Epithelial cell of proximal tubule (primary cell): ENCODE results near the gene FAM32A. TPM values are rescaled to one million over a fixed set of nuclear protein-coding genes. Genes with fewer than 3 reads are reported as not detected.

Experiments used
- DNase-seq: peaks from one replicate; pipeline ENCODE4 v3.0.0-alpha.2; 2011; ENCODE audit warnings: low read depth
- H3K4me3 ChIP-seq: 2 replicates; pipeline ENCODE4 v1.5.1; 2011; ENCODE audit warnings: low read depth, mild to moderate bottlenecking, low read length
- total RNA-seq: library from RNA; depleted of rRNA; stranded (reverse); fragments of >200 nt; gene quantifications from 2 replicates; pipeline ENCODE4 v1.2.3, GENCODE V29; 2015
- TF ChIP-seq, protein P1 (sequence below): conservative IDR thresholded peaks from 2 replicates; pipeline ENCODE4 v1.5.1; 2012; ENCODE audit warnings: low read depth, mild to moderate bottlenecking, low read length

Gene FAM32A
- total RNA-seq, 1 donor from 2014 or later = 119 TPM

DNA sequence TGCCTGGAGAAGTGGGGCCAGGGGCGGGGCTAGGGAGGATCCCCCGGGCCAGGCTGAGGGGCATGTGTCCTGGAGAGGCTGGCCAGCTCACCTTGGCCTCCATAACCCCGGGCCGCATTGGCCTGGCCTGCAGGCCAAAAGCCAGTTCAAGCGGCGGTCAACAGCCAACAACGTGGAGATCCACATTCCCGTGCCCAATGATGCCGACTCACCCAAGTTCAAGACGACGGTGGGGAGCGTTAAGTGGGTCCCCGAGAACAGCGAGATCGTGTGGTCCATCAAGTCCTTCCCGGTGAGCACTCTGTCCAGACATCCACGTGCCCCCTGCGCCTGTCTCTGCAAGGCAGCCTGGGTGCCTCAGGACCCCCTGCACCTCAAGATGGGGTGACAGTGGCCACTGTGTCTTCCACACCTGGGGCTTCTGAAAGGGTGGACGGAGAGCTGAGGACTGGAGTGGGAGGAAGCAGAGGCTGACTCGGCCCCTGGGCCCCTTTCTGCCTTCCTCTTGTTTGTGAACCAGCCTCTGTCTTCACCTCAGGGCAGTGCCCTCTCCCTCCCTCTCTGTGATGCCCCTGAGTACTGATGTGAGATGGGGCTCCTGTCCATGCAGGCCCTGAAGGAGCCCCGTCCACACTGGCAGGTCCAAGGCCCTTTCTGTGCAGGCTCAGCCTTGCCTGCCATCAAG, 43.6 kb downstream of the FAM32A start:
- TF ChIP-seq, protein P1, sequence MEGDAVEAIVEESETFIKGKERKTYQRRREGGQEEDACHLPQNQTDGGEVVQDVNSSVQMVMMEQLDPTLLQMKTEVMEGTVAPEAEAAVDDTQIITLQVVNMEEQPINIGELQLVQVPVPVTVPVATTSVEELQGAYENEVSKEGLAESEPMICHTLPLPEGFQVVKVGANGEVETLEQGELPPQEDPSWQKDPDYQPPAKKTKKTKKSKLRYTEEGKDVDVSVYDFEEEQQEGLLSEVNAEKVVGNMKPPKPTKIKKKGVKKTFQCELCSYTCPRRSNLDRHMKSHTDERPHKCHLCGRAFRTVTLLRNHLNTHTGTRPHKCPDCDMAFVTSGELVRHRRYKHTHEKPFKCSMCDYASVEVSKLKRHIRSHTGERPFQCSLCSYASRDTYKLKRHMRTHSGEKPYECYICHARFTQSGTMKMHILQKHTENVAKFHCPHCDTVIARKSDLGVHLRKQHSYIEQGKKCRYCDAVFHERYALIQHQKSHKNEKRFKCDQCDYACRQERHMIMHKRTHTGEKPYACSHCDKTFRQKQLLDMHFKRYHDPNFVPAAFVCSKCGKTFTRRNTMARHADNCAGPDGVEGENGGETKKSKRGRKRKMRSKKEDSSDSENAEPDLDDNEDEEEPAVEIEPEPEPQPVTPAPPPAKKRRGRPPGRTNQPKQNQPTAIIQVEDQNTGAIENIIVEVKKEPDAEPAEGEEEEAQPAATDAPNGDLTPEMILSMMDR = no peak
- no peak overlapping the region for H3K4me3 ChIP-seq
- DNase-seq = no peak

DNA sequence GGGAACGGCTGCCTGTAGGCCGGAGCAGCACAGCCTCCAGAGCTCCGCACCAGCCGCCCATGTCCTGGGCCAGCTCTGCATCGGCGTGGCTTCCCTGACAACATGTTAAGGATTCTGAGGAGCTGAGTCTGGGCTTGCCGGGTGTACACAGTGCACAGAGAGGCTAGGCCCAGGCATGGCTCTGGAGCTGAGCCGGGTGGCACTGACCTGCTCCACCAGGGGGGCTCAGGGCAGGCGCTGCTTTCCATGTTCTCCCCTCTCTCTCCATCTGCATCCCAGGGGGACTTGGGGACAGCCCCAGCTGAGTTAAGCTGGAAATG, 44.1 kb downstream of the FAM32A start:
- no peak overlapping the region for H3K4me3 ChIP-seq
- TF ChIP-seq, protein P1 = no peak
- DNase-seq = no peak

DNA sequence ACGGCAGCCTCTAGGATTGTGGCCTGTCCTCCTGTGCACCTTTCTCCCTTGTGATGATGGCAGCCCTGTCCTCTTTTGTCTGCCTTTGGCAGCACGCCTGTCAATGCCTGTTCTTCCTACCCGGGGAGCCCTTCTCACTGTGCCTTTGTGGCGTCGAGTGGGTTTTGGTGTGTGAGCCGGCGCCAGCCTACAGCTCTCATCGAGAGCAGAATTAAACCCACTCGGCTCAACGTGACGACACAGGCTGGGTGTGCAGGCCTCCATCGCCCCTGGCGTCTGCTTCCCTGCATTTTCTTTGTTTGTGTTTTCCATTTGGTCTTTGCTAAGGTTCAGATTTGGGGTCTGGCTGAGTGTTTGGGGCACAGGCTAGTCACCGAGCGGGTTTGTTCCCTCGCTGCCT, 46.9 kb downstream of the FAM32A start:
- TF ChIP-seq, protein P1 = no peak
- no peak for DNase-seq
- H3K4me3 ChIP-seq = no peak overlapping the region

DNA sequence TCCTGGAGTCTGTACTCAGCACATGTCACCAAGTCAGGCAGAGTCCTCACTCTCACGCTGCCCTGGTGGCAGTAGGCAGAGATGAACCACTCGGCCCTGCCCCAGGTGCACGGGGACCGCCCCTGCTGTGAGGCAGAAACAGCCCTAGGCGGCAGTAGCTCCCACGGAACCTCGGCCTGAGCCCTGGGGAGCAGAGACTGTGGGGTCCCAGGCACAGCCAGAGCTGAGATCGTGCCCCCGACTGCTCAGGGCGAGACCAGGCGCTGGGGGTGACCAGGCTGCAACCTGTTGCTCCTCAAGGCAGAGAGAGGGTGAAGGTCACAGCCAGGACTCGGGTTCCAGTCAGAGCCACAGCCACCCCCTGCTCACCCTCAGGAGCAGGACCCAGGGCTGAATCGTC, 47.4 kb downstream of the FAM32A start:
- DNase-seq = no peak
- H3K4me3 ChIP-seq = no peak overlapping the region
- TF ChIP-seq, protein P1 = no peak

DNA sequence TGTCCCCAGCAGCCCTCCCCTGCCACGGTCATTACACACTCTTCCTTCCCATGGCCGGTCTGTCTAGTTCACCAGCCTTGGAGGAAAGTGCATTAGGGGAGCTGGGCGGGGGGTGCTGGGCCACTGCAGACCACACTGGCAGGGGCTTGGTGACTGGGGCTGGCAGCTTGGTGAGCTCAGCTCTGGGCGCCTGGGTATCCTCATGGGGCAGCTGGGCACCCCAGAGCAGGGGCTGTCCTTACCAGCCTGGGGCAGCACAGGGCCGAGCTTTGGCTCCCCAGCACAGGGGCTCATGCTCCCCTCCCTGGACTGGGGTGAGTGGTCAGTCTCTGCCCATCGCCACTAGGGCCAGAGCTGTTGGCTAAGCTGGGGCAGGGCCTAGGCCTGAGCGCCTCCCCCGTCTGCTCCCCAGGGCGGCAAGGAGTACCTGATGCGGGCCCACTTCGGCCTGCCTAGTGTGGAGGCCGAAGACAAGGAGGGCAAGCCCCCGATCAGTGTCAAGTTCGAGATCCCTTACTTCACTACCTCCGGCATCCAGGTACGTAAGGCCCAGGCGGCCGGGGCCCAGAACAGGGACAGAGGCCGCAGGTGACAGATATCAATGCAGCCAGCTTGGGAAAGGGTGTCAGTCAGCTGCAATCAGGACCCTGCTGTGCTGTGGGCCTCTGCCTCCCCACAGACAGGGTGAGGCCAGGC, 48.0 kb downstream of the FAM32A start:
- TF ChIP-seq, protein P1 = no peak
- DNase-seq = no peak
- H3K4me3 ChIP-seq = no peak overlapping the region

DNA sequence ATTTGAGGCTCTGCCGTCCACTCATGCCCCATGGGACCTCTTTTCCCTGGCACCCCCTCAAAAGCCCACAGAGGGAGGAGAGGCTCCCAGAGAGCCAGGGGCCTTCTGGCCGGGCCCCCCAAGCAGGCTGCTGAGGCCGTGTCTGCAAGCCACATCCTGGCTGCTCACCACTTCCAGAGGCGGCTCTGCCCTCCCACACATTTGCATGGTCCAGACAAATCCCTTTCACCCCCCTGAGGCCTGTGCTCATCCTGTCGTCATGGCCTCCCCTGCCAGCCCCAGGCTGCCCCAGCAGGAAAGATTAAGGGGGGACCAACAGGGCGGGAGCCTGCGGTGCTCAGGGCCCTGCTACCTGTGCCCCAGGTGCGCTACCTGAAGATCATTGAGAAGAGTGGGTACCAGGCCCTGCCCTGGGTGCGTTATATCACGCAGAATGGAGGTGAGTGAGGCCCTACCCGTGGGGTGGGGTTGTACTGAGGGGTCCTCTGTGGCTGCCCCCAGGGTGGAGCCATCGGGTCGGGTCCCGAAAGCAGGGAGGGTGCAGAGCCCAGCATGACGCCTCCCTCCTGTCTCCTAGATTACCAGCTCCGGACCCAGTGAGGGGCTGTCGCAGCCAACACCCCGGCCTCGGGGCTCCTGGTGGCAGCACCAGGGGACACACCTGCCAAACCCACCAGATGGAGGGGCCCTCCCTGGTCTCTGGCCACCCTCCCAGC, 48.8 kb downstream of the FAM32A start:
- no peak for DNase-seq
- H3K4me3 ChIP-seq = no peak overlapping the region
- TF ChIP-seq, protein P1 = no peak
